SK-N-SH treated with all-trans-retinoic acid at 6 μM for 48 hours (cell line): ENCODE results near the gene PTCH1.

ENCODE experiments used
- CSRNP3 ChIP-seq: fragments of 250-450 bp; sonication (Bioruptor Pico); IDR thresholded peaks from 2 replicates; pipeline ENCODE4 v1.5.1; 2021; ENCODE audit warnings: mild to moderate bottlenecking, moderate library complexity
- ESRRG ChIP-seq: fragments of 250-450 bp; sonication (Bioruptor Pico); IDR thresholded peaks from 2 replicates; pipeline ENCODE4 v1.6.1; 2021; ENCODE audit warnings: mild to moderate bottlenecking
- ZC3H10 ChIP-seq: fragments of 250-450 bp; sonication (Bioruptor Pico); IDR thresholded peaks from 2 replicates; pipeline ENCODE4 v1.5.1; 2021; ENCODE audit warnings: mild to moderate bottlenecking, moderate library complexity
- ZFP3 ChIP-seq: fragments of 250-450 bp; sonication (Bioruptor Pico); IDR thresholded peaks from 2 replicates; pipeline ENCODE4 v1.5.0; 2020; ENCODE audit warnings: mild to moderate bottlenecking, moderate library complexity
- ZNF70 ChIP-seq: fragments of 450-650 bp; formaldehyde crosslinking; IDR thresholded peaks from 2 replicates; pipeline ENCODE4 v1.5.0; 2020; ENCODE audit warnings: mild to moderate bottlenecking, moderate library complexity
- TF ChIP-seq, protein P1 (sequence below): fragments of 250-450 bp; sonication (Bioruptor Pico); IDR thresholded peaks from 2 replicates; pipeline ENCODE4 v1.8.0; 2021; ENCODE audit warnings: low read depth, mild to moderate bottlenecking, moderate library complexity, borderline replicate concordance
- TF ChIP-seq, protein P2 (sequence below): fragments of 250-450 bp; sonication (Bioruptor Pico); IDR thresholded peaks from 2 replicates; pipeline ENCODE4 v1.8.0; 2020; ENCODE audit warnings: mild to moderate bottlenecking, moderate library complexity, borderline replicate concordance

GRCh38 chr9:95533996-95534680, 17.4 kb upstream of the PTCH1 start:
- TF ChIP-seq ZC3H10 (CRISPR knock-in tag) = no peak
- TF ChIP-seq, protein P1, sequence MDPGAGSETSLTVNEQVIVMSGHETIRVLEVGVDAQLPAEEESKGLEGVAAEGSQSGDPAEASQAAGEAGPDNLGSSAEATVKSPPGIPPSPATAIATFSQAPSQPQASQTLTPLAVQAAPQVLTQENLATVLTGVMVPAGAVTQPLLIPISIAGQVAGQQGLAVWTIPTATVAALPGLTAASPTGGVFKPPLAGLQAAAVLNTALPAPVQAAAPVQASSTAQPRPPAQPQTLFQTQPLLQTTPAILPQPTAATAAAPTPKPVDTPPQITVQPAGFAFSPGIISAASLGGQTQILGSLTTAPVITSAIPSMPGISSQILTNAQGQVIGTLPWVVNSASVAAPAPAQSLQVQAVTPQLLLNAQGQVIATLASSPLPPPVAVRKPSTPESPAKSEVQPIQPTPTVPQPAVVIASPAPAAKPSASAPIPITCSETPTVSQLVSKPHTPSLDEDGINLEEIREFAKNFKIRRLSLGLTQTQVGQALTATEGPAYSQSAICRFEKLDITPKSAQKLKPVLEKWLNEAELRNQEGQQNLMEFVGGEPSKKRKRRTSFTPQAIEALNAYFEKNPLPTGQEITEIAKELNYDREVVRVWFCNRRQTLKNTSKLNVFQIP (CRISPR knock-in tag) = no peak
- no peak for TF ChIP-seq ESRRG (CRISPR knock-in tag)
- TF ChIP-seq ZFP3 (CRISPR knock-in tag) = no peak
- TF ChIP-seq, protein P2, sequence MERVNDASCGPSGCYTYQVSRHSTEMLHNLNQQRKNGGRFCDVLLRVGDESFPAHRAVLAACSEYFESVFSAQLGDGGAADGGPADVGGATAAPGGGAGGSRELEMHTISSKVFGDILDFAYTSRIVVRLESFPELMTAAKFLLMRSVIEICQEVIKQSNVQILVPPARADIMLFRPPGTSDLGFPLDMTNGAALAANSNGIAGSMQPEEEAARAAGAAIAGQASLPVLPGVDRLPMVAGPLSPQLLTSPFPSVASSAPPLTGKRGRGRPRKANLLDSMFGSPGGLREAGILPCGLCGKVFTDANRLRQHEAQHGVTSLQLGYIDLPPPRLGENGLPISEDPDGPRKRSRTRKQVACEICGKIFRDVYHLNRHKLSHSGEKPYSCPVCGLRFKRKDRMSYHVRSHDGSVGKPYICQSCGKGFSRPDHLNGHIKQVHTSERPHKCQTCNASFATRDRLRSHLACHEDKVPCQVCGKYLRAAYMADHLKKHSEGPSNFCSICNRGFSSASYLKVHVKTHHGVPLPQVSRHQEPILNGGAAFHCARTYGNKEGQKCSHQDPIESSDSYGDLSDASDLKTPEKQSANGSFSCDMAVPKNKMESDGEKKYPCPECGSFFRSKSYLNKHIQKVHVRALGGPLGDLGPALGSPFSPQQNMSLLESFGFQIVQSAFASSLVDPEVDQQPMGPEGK (CRISPR knock-in tag) = no peak
- TF ChIP-seq ZNF70 (CRISPR knock-in tag) = no peak
- no peak for TF ChIP-seq CSRNP3 (CRISPR knock-in tag)
